Activated naive CD8-positive, alpha-beta T cell treated with anti-CD3 and anti-CD28 coated beads for 36 hours (primary cell): ENCODE measurements around the gene DMRTC2. TPM values are rescaled to one million over a fixed set of nuclear protein-coding genes. Genes with fewer than 3 reads are reported as not detected.

Experiments
- DNase-seq: peaks from one replicate; pipeline ENCODE4 v3.0.0; 2021
- H3K27ac Mint-ChIP-seq: one replicate; pipeline ENCODE4 v1.8.0; 2022; ENCODE audit warnings: mild to moderate bottlenecking, moderate library complexity, mixed read lengths
- H3K27me3 Mint-ChIP-seq: one replicate; pipeline ENCODE4 v1.8.0; 2022; ENCODE audit warnings: mild to moderate bottlenecking, mixed read lengths
- H3K36me3 Mint-ChIP-seq: one replicate; pipeline ENCODE4 v1.8.0; 2021; ENCODE audit warnings: mild to moderate bottlenecking, mixed read lengths
- H3K4me1 Mint-ChIP-seq: one replicate; pipeline ENCODE4 v1.8.0; 2021; ENCODE audit warnings: mixed read lengths
- H3K4me3 Mint-ChIP-seq: one replicate; pipeline ENCODE4 v1.8.0; 2022; ENCODE audit warnings: mild to moderate bottlenecking, moderate library complexity, mixed read lengths
- H3K9me3 Mint-ChIP-seq: one replicate; pipeline ENCODE4 v1.8.0; 2022; ENCODE audit warnings: mixed read lengths
- total RNA-seq, 2 experiments: library from RNA; stranded (reverse); gene quantifications; one replicate each; pipeline ENCODE4 v1.2.3, GENCODE V29; 2021

The DMRTC2 gene
- total RNA-seq, 2 experiments from 2014 or later = not detected

GRCh38 chr19:41886761-41887710 is 42.2 kb downstream of the DMRTC2 start:
- H3K4me3 Mint-ChIP-seq = peak overlapping the region; percentile 79
- peak; percentile 73 for DNase-seq
- no peaks in the 10 kb centered on the region for H3K27me3 Mint-ChIP-seq
- peaks cover 55% of the 10 kb centered on the region for H3K36me3 Mint-ChIP-seq
- H3K27ac Mint-ChIP-seq = peak overlapping the region; percentile 92
- no peaks in the 10 kb centered on the region for H3K9me3 Mint-ChIP-seq
- peaks cover 53% of the 10 kb centered on the region for H3K4me1 Mint-ChIP-seq

GRCh38 chr19:41887711-41888382 is 43.0 kb downstream of the DMRTC2 start:
- Mint-ChIP-seq H3K4me1 (peaks cover 48% of the 10 kb centered on the region), H3K36me3 (peaks cover 54% of the 10 kb centered on the region), H3K9me3 (no peaks in the 10 kb centered on the region), H3K4me3 (peak overlapping the region; percentile 79), H3K27ac (peak overlapping the region; percentile 92), H3K27me3 (no peaks in the 10 kb centered on the region)
- peak; percentile 92 for DNase-seq

- H3K36me3 Mint-ChIP-seq = peaks cover 51% of the 10 kb centered on the region
- DNase-seq = no peak
- H3K9me3 Mint-ChIP-seq = no peaks in the 10 kb centered on the region
Measured at GRCh38 chr19:41888926-41889325, 44.1 kb downstream of the DMRTC2 start.

GRCh38 chr19:41889896-41890295 is 45.1 kb downstream of the DMRTC2 start:
- no peak for DNase-seq
- H3K27me3 Mint-ChIP-seq = no peaks in the 10 kb centered on the region
- H3K36me3 Mint-ChIP-seq = peaks cover 52% of the 10 kb centered on the region
- H3K4me1 Mint-ChIP-seq = peaks cover 57% of the 10 kb centered on the region
- no peaks in the 10 kb centered on the region for H3K9me3 Mint-ChIP-seq
- peak overlapping the region; percentile 24 for H3K4me3 Mint-ChIP-seq
- peak overlapping the region; percentile 65 for H3K27ac Mint-ChIP-seq

More at GRCh38 chr19:41888926-41889325, 44.1 kb downstream of the DMRTC2 start:
- Mint-ChIP-seq H3K4me3 (peak overlapping the region; percentile 79), H3K27ac (peak overlapping the region; percentile 92), H3K27me3 (no peaks in the 10 kb centered on the region), H3K4me1 (peaks cover 52% of the 10 kb centered on the region)

GRCh38 chr19:41890936-41891335 is 46.1 kb downstream of the DMRTC2 start:
- no peaks in the 10 kb centered on the region for H3K27me3 Mint-ChIP-seq
- no peak overlapping the region for H3K4me3 Mint-ChIP-seq
- peak overlapping the region; percentile 35 for H3K27ac Mint-ChIP-seq
- peaks cover 48% of the 10 kb centered on the region for H3K36me3 Mint-ChIP-seq
- no peaks in the 10 kb centered on the region for H3K9me3 Mint-ChIP-seq
- no peak for DNase-seq
- H3K4me1 Mint-ChIP-seq = peaks cover 56% of the 10 kb centered on the region

- H3K27ac Mint-ChIP-seq = peak overlapping the region; percentile 78
Measured at GRCh38 chr19:41892173-41892902, 47.5 kb downstream of the DMRTC2 start.

GRCh38 chr19:41893899-41894298 is 49.1 kb downstream of the DMRTC2 start:
- Mint-ChIP-seq H3K27ac (peak overlapping the region; percentile 77), H3K9me3 (no peaks in the 10 kb centered on the region), H3K4me3 (no peak overlapping the region), H3K36me3 (peaks cover 46% of the 10 kb centered on the region), H3K4me1 (peaks cover 47% of the 10 kb centered on the region), H3K27me3 (no peaks in the 10 kb centered on the region)
- DNase-seq = no peak

More at GRCh38 chr19:41892173-41892902, 47.5 kb downstream of the DMRTC2 start:
- H3K4me3 Mint-ChIP-seq = no peak overlapping the region
- no peaks in the 10 kb centered on the region for H3K27me3 Mint-ChIP-seq
- DNase-seq = no peak
- H3K9me3 Mint-ChIP-seq = no peaks in the 10 kb centered on the region
- H3K4me1 Mint-ChIP-seq = peaks cover 51% of the 10 kb centered on the region
- H3K36me3 Mint-ChIP-seq = peaks cover 45% of the 10 kb centered on the region

- Mint-ChIP-seq H3K27ac (peak overlapping the region; percentile 77), H3K27me3 (no peaks in the 10 kb centered on the region), H3K4me3 (no peak overlapping the region), H3K9me3 (no peaks in the 10 kb centered on the region), H3K36me3 (peaks cover 45% of the 10 kb centered on the region), H3K4me1 (peaks cover 46% of the 10 kb centered on the region)
- DNase-seq = no peak
Measured at GRCh38 chr19:41894350-41894749, 49.5 kb downstream of the DMRTC2 start.

- H3K4me1 Mint-ChIP-seq = peaks cover 49% of the 10 kb centered on the region
- H3K27me3 Mint-ChIP-seq = no peaks in the 10 kb centered on the region
- H3K27ac Mint-ChIP-seq = peak overlapping the region; percentile 90
- peak overlapping the region; percentile 29 for H3K4me3 Mint-ChIP-seq
- H3K36me3 Mint-ChIP-seq = peaks cover 46% of the 10 kb centered on the region
- H3K9me3 Mint-ChIP-seq = no peaks in the 10 kb centered on the region
- no peak for DNase-seq
Measured at GRCh38 chr19:41895745-41896580, 51.1 kb downstream of the DMRTC2 start.

- Mint-ChIP-seq H3K9me3 (no peaks in the 10 kb centered on the region), H3K4me3 (peak overlapping the region; percentile 29), H3K27ac (peak overlapping the region; percentile 90), H3K36me3 (peaks cover 44% of the 10 kb centered on the region), H3K4me1 (peaks cover 47% of the 10 kb centered on the region), H3K27me3 (no peaks in the 10 kb centered on the region)
- no peak for DNase-seq
Measured at GRCh38 chr19:41896581-41896942, 51.7 kb downstream of the DMRTC2 start.

GRCh38 chr19:41897181-41897580 is 52.3 kb downstream of the DMRTC2 start:
- Mint-ChIP-seq H3K36me3 (peaks cover 45% of the 10 kb centered on the region), H3K4me1 (peaks cover 50% of the 10 kb centered on the region), H3K27me3 (no peaks in the 10 kb centered on the region), H3K4me3 (no peak overlapping the region), H3K9me3 (no peaks in the 10 kb centered on the region), H3K27ac (peak overlapping the region; percentile 75)
- no peak for DNase-seq

- Mint-ChIP-seq H3K27me3 (no peaks in the 10 kb centered on the region), H3K4me1 (peaks cover 50% of the 10 kb centered on the region), H3K27ac (peak overlapping the region; percentile 75), H3K4me3 (no peak overlapping the region), H3K36me3 (peaks cover 46% of the 10 kb centered on the region), H3K9me3 (no peaks in the 10 kb centered on the region)
- no peak for DNase-seq
Measured at GRCh38 chr19:41897820-41898219, 53.0 kb downstream of the DMRTC2 start.

GRCh38 chr19:41898235-41898634 is 53.4 kb downstream of the DMRTC2 start:
- Mint-ChIP-seq H3K27me3 (no peaks in the 10 kb centered on the region), H3K9me3 (no peaks in the 10 kb centered on the region), H3K4me1 (peaks cover 47% of the 10 kb centered on the region), H3K4me3 (no peak overlapping the region), H3K36me3 (peaks cover 44% of the 10 kb centered on the region), H3K27ac (peak overlapping the region; percentile 47)
- DNase-seq = no peak
